OCI-LY1 (cell line): ENCODE measurements around the gene CTNNA2.

Experiments used
- CTCF ChIP-seq: fragments of 200-600 bp; sonication (generic), shearing (Covaris generic); IDR thresholded peaks from 2 replicates; pipeline ENCODE4 v1.5.1; 2017; ENCODE audit warnings: mild to moderate bottlenecking, antibody characterized with exemption, low read length, moderate library complexity, mixed read lengths
- EZH2 ChIP-seq: fragments of 200-600 bp; sonication (generic), shearing (Covaris generic); IDR thresholded peaks from 2 replicates; pipeline ENCODE4 v1.8.0; 2017; ENCODE audit warnings: borderline replicate concordance, mixed run types, mild to moderate bottlenecking, antibody characterized with exemption, low read length, moderate library complexity, mixed read lengths

GRCh38 chr2:79716266-79716665 is 203.4 kb downstream of the CTNNA2 start:
- TF ChIP-seq CTCF (no peak), EZH2 (no peak)
